IMR-90 (cell line): Measurements from ENCODE around the gene SRGN. TPM values are rescaled to one million over a fixed set of nuclear protein-coding genes. Genes with fewer than 3 reads are reported as not detected.

Source experiments
- ATAC-seq: fragments of 200-7000 bp; cut with Tn5 transposase; 2 replicates; pipeline ENCODE4 v1.9.1; 2020; ENCODE audit warnings: low read depth, mild to moderate bottlenecking, moderate library complexity
- BruUV-seq: library from RNA; stranded (reverse); fragments of 400-500 nt; replicated peaks from 2 replicates; lab custom pipeline; 2021; lab: Mats Ljungman, UMichigan
- CTCF ChIA-PET: fragments of 300-600 bp; formaldehyde crosslinking; extraction: SDS; loops from one replicate; lab custom pipeline; 2021; ENCODE audit warnings: antibody characterized with exemption; lab: Yijun Ruan, JAX
- POLR2A ChIA-PET: fragments of 300-600 bp; sonication (Branson Sonifier 250); formaldehyde crosslinking; loops from one replicate; lab custom pipeline; 2022; ENCODE audit warnings: antibody characterized with exemption; ENCODE audit not compliant: unreplicated experiment; lab: Charles Lee
- DNase-seq: peaks from one replicate; pipeline ENCODE4 v3.0.0; 2013
- H2AFZ ChIP-seq: replicated peaks from 2 replicates; pipeline ENCODE3; 2013; ENCODE audit warnings: low read length, mild to moderate bottlenecking; ENCODE audit not compliant: poor library complexity
- H2AK5ac ChIP-seq: 2 replicates; pipeline ENCODE4 v1.6.1; 2013; ENCODE audit warnings: low read depth, low read length, inconsistent platforms
- H2AK9ac ChIP-seq: replicated peaks from 2 replicates; pipeline ENCODE3; 2013; ENCODE audit warnings: mild to moderate bottlenecking, low read depth, low read length, moderate library complexity; ENCODE audit not compliant: poor library complexity
- H2BK120ac ChIP-seq: 2 replicates; pipeline ENCODE4 v1.6.1; 2013; ENCODE audit warnings: low read depth, low read length, inconsistent platforms
- H2BK15ac ChIP-seq: 3 replicates; pipeline ENCODE4 v1.6.1; 2013; ENCODE audit warnings: low read depth, low read length, inconsistent platforms
- H2BK20ac ChIP-seq: 2 replicates; pipeline ENCODE4 v1.6.1; 2013; ENCODE audit warnings: low read depth, mild to moderate bottlenecking, inconsistent platforms, low read length, moderate library complexity
- H2BK5ac ChIP-seq: 2 replicates; pipeline ENCODE4 v1.6.1; 2013; ENCODE audit warnings: mild to moderate bottlenecking, low read depth, low read length, inconsistent platforms; ENCODE audit not compliant: poor library complexity, severe bottlenecking
- H3K14ac ChIP-seq: replicated peaks from 2 replicates; pipeline ENCODE4 v1.6.1; 2013; ENCODE audit warnings: low read depth, low read length, inconsistent platforms
- H3K18ac ChIP-seq: 2 replicates; pipeline ENCODE4 v1.6.1; 2013; ENCODE audit warnings: low read depth, low read length, control low read depth
- H3K23ac ChIP-seq: 2 replicates; pipeline ENCODE4 v1.6.1; 2013; ENCODE audit warnings: low read depth, low read length, inconsistent platforms
- H3K27ac ChIP-seq: 2 replicates; pipeline ENCODE4 v1.5.1; 2013; ENCODE audit warnings: mild to moderate bottlenecking, control low read depth, low read length; ENCODE audit not compliant: insufficient read depth
- H3K27me3 ChIP-seq: 2 replicates; pipeline ENCODE4 v1.6.1; 2013; ENCODE audit warnings: low read length; ENCODE audit not compliant: control insufficient read depth, insufficient read depth
- H3K36me3 ChIP-seq: 2 replicates; pipeline ENCODE4 v1.6.1; 2013; ENCODE audit warnings: low read length, mixed read lengths; ENCODE audit not compliant: control insufficient read depth, insufficient read depth
- H3K4ac ChIP-seq: 2 replicates; pipeline ENCODE4 v1.6.1; 2013; ENCODE audit warnings: low read depth, low read length, inconsistent platforms
- H3K4me1 ChIP-seq: 2 replicates; pipeline ENCODE4 v1.6.1; 2013; ENCODE audit warnings: low read length, mixed read lengths; ENCODE audit not compliant: control insufficient read depth, insufficient read depth
- H3K4me2 ChIP-seq: 2 replicates; pipeline ENCODE4 v1.6.1; 2013; ENCODE audit warnings: low read depth, mild to moderate bottlenecking, control low read depth, low read length, moderate library complexity
- H3K4me3 ChIP-seq: 2 replicates; pipeline ENCODE4 v1.5.1; 2013; ENCODE audit warnings: low read depth, mild to moderate bottlenecking, control low read depth, low read length, moderate library complexity; ENCODE audit not compliant: insufficient read depth
- H3K56ac ChIP-seq: 2 replicates; pipeline ENCODE4 v1.6.1; 2013; ENCODE audit warnings: low read length, inconsistent platforms; ENCODE audit not compliant: insufficient read depth; ENCODE audit errors: extremely low read depth
- H3K79me1 ChIP-seq, 2 experiments: 2 replicates each; pipeline ENCODE4 v1.6.1; 2013; ENCODE audit warnings: low read length in 2 of 2, inconsistent platforms in 1 of 2, low read depth in 1 of 2
- H3K9ac ChIP-seq: 2 replicates; pipeline ENCODE4 v1.6.1; 2013; ENCODE audit warnings: low read depth, low read length, control low read depth
- H3K9me1 ChIP-seq: 2 replicates; pipeline ENCODE4 v1.6.1; 2013; ENCODE audit warnings: low read length, inconsistent platforms; ENCODE audit not compliant: insufficient read depth
- H3K9me3 ChIP-seq: 2 replicates; pipeline ENCODE4 v1.6.1; 2013; ENCODE audit warnings: low read length; ENCODE audit not compliant: control insufficient read depth, insufficient read depth
- H4K20me1 ChIP-seq: 2 replicates; pipeline ENCODE4 v1.6.1; 2013; ENCODE audit warnings: low read length, inconsistent platforms; ENCODE audit not compliant: insufficient read depth
- H4K5ac ChIP-seq: 2 replicates; pipeline ENCODE4 v1.6.1; 2013; ENCODE audit warnings: mild to moderate bottlenecking, low read depth, low read length, control low read depth
- H4K8ac ChIP-seq, 2 experiments: 2 replicates each; pipeline ENCODE4 v1.6.1; 2013; ENCODE audit warnings: low read depth in 2 of 2, low read length in 2 of 2, control low read depth in 1 of 2, inconsistent platforms in 1 of 2
- H4K91ac ChIP-seq: 2 replicates; pipeline ENCODE4 v1.6.1; 2013; ENCODE audit warnings: low read depth, low read length, inconsistent platforms; ENCODE audit not compliant: insufficient read depth
- ELK1 ChIP-seq: fragments of 150-350 bp; IDR thresholded peaks from 2 replicates; pipeline ENCODE4 v1.6.1; 2016; ENCODE audit warnings: low read depth, mild to moderate bottlenecking, low read length, moderate library complexity, borderline replicate concordance
- MAFK ChIP-seq: IDR thresholded peaks from 2 replicates; pipeline ENCODE4 v1.6.1; 2012; ENCODE audit warnings: low read depth, low read length, improper control_type of control experiment
- MAZ ChIP-seq: IDR thresholded peaks from 2 replicates; pipeline ENCODE4 v1.6.1; 2012; ENCODE audit warnings: low read depth, mild to moderate bottlenecking, low read length, improper control_type of control experiment, moderate library complexity, borderline replicate concordance
- RAD21 ChIP-seq: IDR thresholded peaks from 2 replicates; pipeline ENCODE4 v1.6.1; 2012; ENCODE audit warnings: low read length, improper control_type of control experiment
- RCOR1 ChIP-seq: IDR thresholded peaks from 2 replicates; pipeline ENCODE4 v1.6.1; 2012; ENCODE audit warnings: mild to moderate bottlenecking, low read length, improper control_type of control experiment; ENCODE audit not compliant: insufficient replicate concordance
- SMC3 ChIP-seq: fragments of 150-350 bp; IDR thresholded peaks from 2 replicates; pipeline ENCODE4 v1.6.1; 2016; ENCODE audit warnings: low read depth, mild to moderate bottlenecking, antibody characterized with exemption, low read length, moderate library complexity
- WGBS, 2 experiments: methylation state at CpG; one replicate each; pipeline versions ENCODE4 v1.1.5 to v1.1.7; 2013; ENCODE audit warnings: missing lambda C conversion rate in 2 of 2; ENCODE audit not compliant: insufficient read length in 1 of 2; ENCODE audit errors: extremely low coverage in 2 of 2; 5-methylcytosine and 5-hydroxymethylcytosine counted together
- dilution Hi-C: fragments of 300-500 bp; cut with HindIII; formaldehyde crosslinking; loops from one replicate; pipeline ENCODE4 v1.14.3; 2018; ENCODE audit warnings: low sequenced_read_pairs; ENCODE audit not compliant: unreplicated experiment
- in situ Hi-C: fragments of 300-500 bp; cut with MboI; formaldehyde crosslinking; loops from 3 replicates; pipeline ENCODE4 v1.14.3; 2019; ENCODE audit warnings: low sequenced_read_pairs, inconsistent platforms, mixed read lengths
- intact Hi-C: fragments of 100-400 bp; cut with micrococcal nuclease; formaldehyde crosslinking; loops from 2 replicates; pipeline ENCODE4 v1.10.0; 2022
- polyA plus RNA-seq, 3 experiments: library from polyadenylated mRNA; depleted of rRNA; stranded (reverse); fragments of >200 nt; gene quantifications; 2 replicates each; pipeline ENCODE4 v1.2.3, GENCODE V29; 2012; ENCODE audit warnings: low replicate concordance in 1 of 3
- total RNA-seq: library from RNA; depleted of rRNA; stranded (reverse); fragments of >200 nt; gene quantifications from 2 replicates; pipeline ENCODE4 v1.2.3, GENCODE V29; 2012

The SRGN gene
- total and polyA plus RNA-seq, 2 of the 4 experiments (the other 2 are of a cell fraction) = 33.3 to 41.4 TPM

GRCh38 chr10:69071610-69072009, 16.3 kb upstream of the SRGN start:
- H3K4me3 ChIP-seq = no peak overlapping the region
- BruUV-seq = no TSS peak
- H3K56ac ChIP-seq = no peak overlapping the region
- WGBS, 2 experiments = no CpG with 5 or more reads among the region's 6 CpGs
- DNase-seq = no peak
- H2AK5ac ChIP-seq = no peak overlapping the region
- ChIA-PET POLR2A (no interaction called here), CTCF (interaction anchor here (0.6 kb wide), 1 partner anchor 27 kb away, joined by 3 read pairs; no protein-coding TSS in a partner anchor)
- H2BK5ac ChIP-seq = no peak overlapping the region
- dilution Hi-C loops (no loop called here), in situ Hi-C loops (no loop called here), intact Hi-C loops (no loop called here)
- no peak overlapping the region for H3K4me2 ChIP-seq
- H3K14ac ChIP-seq = no peak overlapping the region
- H3K27me3 ChIP-seq = no peaks in the 10 kb centered on the region
- H3K9me3 ChIP-seq = no peaks in the 10 kb centered on the region
- no peak for ATAC-seq
- no peak overlapping the region for H3K27ac ChIP-seq
- no peak overlapping the region for H3K23ac ChIP-seq
- H3K9ac ChIP-seq = no peak overlapping the region
- H2AFZ ChIP-seq = no peak overlapping the region
- H3K79me1 ChIP-seq = no peaks in the 10 kb centered on the region
- H2AK9ac ChIP-seq = no peak overlapping the region
- no peak overlapping the region for H3K18ac ChIP-seq
- no peak overlapping the region for H2BK15ac ChIP-seq
- no peak overlapping the region for H4K91ac ChIP-seq
- no peaks in the 10 kb centered on the region for H4K20me1 ChIP-seq
- no peak overlapping the region for H3K4ac ChIP-seq
- no peak for TF ChIP-seq SMC3
- TF ChIP-seq RAD21 = no peak
- TF ChIP-seq MAZ = no peak
- no peak for TF ChIP-seq MAFK
- no peak for TF ChIP-seq RCOR1
- TF ChIP-seq ELK1 = no peak
- no peaks in the 10 kb centered on the region; the same call in 1 of the 2 replicates for H3K9me1 ChIP-seq
- H3K36me3 ChIP-seq = no peaks in the 10 kb centered on the region
- no peak overlapping the region for H2BK120ac ChIP-seq
- no peak overlapping the region for H4K8ac ChIP-seq
- H4K5ac ChIP-seq = no peak overlapping the region
- no peaks in the 10 kb centered on the region for H3K4me1 ChIP-seq
- no peak overlapping the region for H2BK20ac ChIP-seq
